Progenitor cell of endocrine pancreas (in vitro differentiated cells): ENCODE measurements around the gene PSMC6. TPM values are rescaled to one million over a fixed set of nuclear protein-coding genes. Genes with fewer than 3 reads are reported as not detected.

Experiments
- DNase-seq: peaks from one replicate; pipeline ENCODE4 v3.0.0; 2021; ENCODE audit warnings: low spot score; ENCODE audit not compliant: unreplicated experiment
- H3K27ac Mint-ChIP-seq: 2 replicates; pipeline ENCODE4 v1.8.0; 2021; ENCODE audit warnings: mild to moderate bottlenecking, moderate library complexity, mixed read lengths
- H3K27me3 Mint-ChIP-seq: 2 replicates; pipeline ENCODE4 v1.8.0; 2021; ENCODE audit warnings: mixed read lengths
- H3K36me3 Mint-ChIP-seq: 2 replicates; pipeline ENCODE4 v1.8.0; 2022; ENCODE audit warnings: mixed read lengths; ENCODE audit not compliant: insufficient read depth
- H3K4me1 Mint-ChIP-seq: 2 replicates; pipeline ENCODE4 v1.8.0; 2021; ENCODE audit warnings: low read depth, mixed read lengths
- H3K4me3 Mint-ChIP-seq: 2 replicates; pipeline ENCODE4 v1.8.0; 2021; ENCODE audit warnings: low read depth, mild to moderate bottlenecking, moderate library complexity, mixed read lengths
- H3K9me3 Mint-ChIP-seq: 2 replicates; pipeline ENCODE4 v1.8.0; 2021; ENCODE audit warnings: low read depth, mixed read lengths
- CTCF ChIP-seq: fragments of 200-600 bp; sonication (generic); IDR thresholded peaks from one replicate; pipeline ENCODE4 v1.5.0; 2021; ENCODE audit warnings: antibody characterized with exemption, mild to moderate bottlenecking; ENCODE audit not compliant: unreplicated experiment
- total RNA-seq: library from RNA; stranded (reverse); gene quantifications from 2 replicates; pipeline ENCODE4 v1.2.1, GENCODE V29; 2021

Gene PSMC6
- total RNA-seq, 1 donor from 2014 or later: 113 TPM

GRCh38 chr14:52729925-52730708, 23.1 kb downstream of the PSMC6 start, which contains the start of gene STYX:
TSS of gene STYX (plus strand) at chr14:52730166. CDS start at chr14:52730475, 309 bp downstream.
- peak; percentile 99 for DNase-seq
- Mint-ChIP-seq H3K9me3 (no peaks in the 10 kb centered on the region), H3K27me3 (no peaks in the 10 kb centered on the region), H3K27ac (peak within 1 kb of the TSS; percentile 97), H3K36me3 (peaks cover 30% of the 10 kb centered on the region), H3K4me3 (peak within 1 kb of the TSS; percentile 95), H3K4me1 (peaks cover 7% of the 10 kb centered on the region)
- TF ChIP-seq CTCF: no peak

- no peak for DNase-seq
- peak overlapping the region; percentile 97 for H3K27ac Mint-ChIP-seq
- no peaks in the 10 kb centered on the region for H3K27me3 Mint-ChIP-seq
- H3K9me3 Mint-ChIP-seq: no peaks in the 10 kb centered on the region
- H3K4me1 Mint-ChIP-seq: peaks cover 7% of the 10 kb centered on the region
- no peak for TF ChIP-seq CTCF
- peak overlapping the region; percentile 95 for H3K4me3 Mint-ChIP-seq
- H3K36me3 Mint-ChIP-seq: peaks cover 28% of the 10 kb centered on the region
Measured at GRCh38 chr14:52730709-52731111, 23.7 kb downstream of the PSMC6 start.

- DNase-seq: no peak
Measured at GRCh38 chr14:52733824-52734223, 26.8 kb downstream of the PSMC6 start.

GRCh38 chr14:52735921-52736489, 29.0 kb downstream of the PSMC6 start:
- peak overlapping the region; percentile 3 for H3K27ac Mint-ChIP-seq
- no peak for TF ChIP-seq CTCF
- H3K9me3 Mint-ChIP-seq: no peaks in the 10 kb centered on the region
- no peaks in the 10 kb centered on the region for H3K27me3 Mint-ChIP-seq
- H3K4me1 Mint-ChIP-seq: peaks cover 14% of the 10 kb centered on the region
- no peak overlapping the region for H3K4me3 Mint-ChIP-seq
- no peak for DNase-seq
- peaks cover 23% of the 10 kb centered on the region for H3K36me3 Mint-ChIP-seq

More at GRCh38 chr14:52733824-52734223, 26.8 kb downstream of the PSMC6 start:
- Mint-ChIP-seq H3K36me3 (peaks cover 23% of the 10 kb centered on the region), H3K4me3 (no peak overlapping the region), H3K4me1 (peaks cover 16% of the 10 kb centered on the region), H3K27ac (no peak overlapping the region), H3K27me3 (no peaks in the 10 kb centered on the region), H3K9me3 (no peaks in the 10 kb centered on the region)
- TF ChIP-seq CTCF: no peak

GRCh38 chr14:52738409-52738808, 31.4 kb downstream of the PSMC6 start:
- Mint-ChIP-seq H3K36me3 (peaks cover 14% of the 10 kb centered on the region), H3K27me3 (no peaks in the 10 kb centered on the region), H3K9me3 (no peaks in the 10 kb centered on the region), H3K27ac (no peak overlapping the region), H3K4me3 (no peak overlapping the region), H3K4me1 (peaks cover 11% of the 10 kb centered on the region)
- no peak for TF ChIP-seq CTCF
- no peak for DNase-seq
